22Rv1 (cell line): Measurements from ENCODE around the gene STK11IP.

Source experiments
- H3K27ac ChIP-seq: fragments of 450-650 bp; 2 replicates; pipeline ENCODE4 v1.5.1; 2017
- CTCF ChIP-seq: fragments of 450-650 bp; IDR thresholded peaks from 2 replicates; pipeline ENCODE4 v1.5.1; 2017; ENCODE audit warnings: mild to moderate bottlenecking
- ZFX ChIP-seq: fragments of 450-650 bp; IDR thresholded peaks from 2 replicates; pipeline ENCODE4 v1.6.1; 2017; ENCODE audit warnings: antibody characterized with exemption, borderline replicate concordance

Gene STK11IP

GRCh38 chr2:219575566-219576504, 21.8 kb upstream of the STK11IP start:
- TF ChIP-seq CTCF = no peak
- no peak overlapping the region for H3K27ac ChIP-seq

- H3K27ac ChIP-seq = no peak overlapping the region
- TF ChIP-seq CTCF (no peak), ZFX (no peak)
These were observed 20.9 kb upstream of the STK11IP start for GRCh38 chr2:219576505-219577388.

GRCh38 chr2:219578811-219579613, 18.6 kb upstream of the STK11IP start:
- TF ChIP-seq CTCF (no peak), ZFX (no peak)
- H3K27ac ChIP-seq = no peak overlapping the region

- TF ChIP-seq ZFX (no peak), CTCF (no peak)
- H3K27ac ChIP-seq = no peak overlapping the region
These were observed 16.3 kb upstream of the STK11IP start for GRCh38 chr2:219581346-219581745.

- TF ChIP-seq ZFX (no peak), CTCF (no peak)
- H3K27ac ChIP-seq = no peak overlapping the region
These were observed 6.6 kb upstream of the STK11IP start for GRCh38 chr2:219591091-219591490.

- no peak overlapping the region for H3K27ac ChIP-seq
These were observed 4.9 kb upstream of the STK11IP start for GRCh38 chr2:219592736-219593135.

More at GRCh38 chr2:219592736-219593135, 4.9 kb upstream of the STK11IP start:
- TF ChIP-seq CTCF = no peak
- TF ChIP-seq ZFX = no peak
